Amniotic stem cell (primary cell): ENCODE data around the gene ADCY7.

ENCODE experiments used
- DNase-seq: peaks from one replicate; lab custom pipeline; 2025; lab: John Stamatoyannopoulos, UW

Gene ADCY7

DNA sequence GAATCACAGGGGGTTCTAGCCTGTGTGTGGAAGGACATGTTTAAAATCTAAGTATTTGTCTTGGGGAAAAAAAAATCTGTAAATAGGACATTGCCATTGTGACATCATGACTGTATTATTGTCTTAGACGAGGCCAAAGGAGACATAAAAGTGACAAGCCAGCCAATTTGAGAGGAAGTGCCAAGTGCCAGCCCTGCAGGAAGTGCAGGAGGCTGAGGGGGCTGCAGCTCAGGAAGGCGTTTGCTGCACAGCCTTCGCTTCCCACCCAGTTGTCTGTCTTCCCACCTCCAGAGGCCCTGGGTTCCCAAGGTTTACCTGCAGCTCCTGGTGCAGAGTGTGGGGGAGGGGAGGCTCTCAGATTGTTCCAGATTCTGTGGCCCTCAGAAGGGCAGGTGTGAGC, 1.3 kb downstream of the ADCY7 start:
- no peak for DNase-seq

DNA sequence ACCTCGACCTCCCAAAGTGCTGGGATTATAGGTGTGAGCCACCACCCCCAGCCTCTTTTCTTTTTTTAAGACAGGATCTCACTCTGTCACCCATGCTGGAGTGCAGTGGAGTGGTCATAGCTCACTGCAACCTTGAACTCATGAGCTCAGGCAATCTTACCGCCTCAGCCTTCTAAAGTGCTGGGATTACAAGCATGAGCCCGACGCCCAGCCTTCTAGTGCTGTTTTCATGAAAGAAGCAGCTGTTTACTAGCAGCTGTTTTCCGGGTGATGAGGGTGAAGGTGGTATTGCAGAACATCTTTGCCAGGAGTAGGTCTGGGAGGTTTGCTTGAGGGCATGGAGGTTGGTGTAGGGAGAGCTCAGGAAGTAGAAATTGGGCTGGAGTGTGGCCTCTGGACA, 2.0 kb downstream of the ADCY7 start:
- DNase-seq: no peak

DNA sequence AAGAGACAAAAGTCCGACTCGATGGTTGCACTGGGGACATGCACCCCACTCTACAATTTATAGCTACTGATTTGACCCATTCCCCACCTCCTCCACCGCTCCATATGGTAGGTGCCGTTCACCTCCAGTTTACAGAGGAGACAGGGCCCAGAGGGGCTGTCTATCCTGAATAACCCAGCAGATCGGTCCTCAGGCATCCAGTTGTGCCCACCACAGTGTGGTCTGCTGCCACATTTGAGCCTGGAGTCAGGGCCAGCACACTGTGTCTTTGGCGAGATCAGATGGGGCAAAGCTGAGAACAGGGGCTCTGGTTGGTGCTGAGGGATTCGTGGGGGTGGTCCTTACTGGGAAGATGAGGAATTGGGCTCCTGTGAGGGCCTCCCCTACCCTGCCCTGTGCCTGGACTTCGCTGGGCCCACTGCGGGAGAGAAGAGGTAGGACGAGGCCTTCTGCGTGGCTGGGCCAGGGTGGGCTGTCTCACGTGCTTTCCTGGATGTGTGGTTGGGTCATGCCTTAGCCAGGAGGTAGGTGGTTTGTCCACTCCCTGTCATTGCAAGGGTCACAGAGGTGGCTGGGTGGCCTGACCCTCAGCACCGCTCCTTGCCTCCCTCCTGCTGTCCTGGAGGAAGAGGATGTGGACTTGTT, 2.8 kb downstream of the ADCY7 start:
- no peak for DNase-seq

DNA sequence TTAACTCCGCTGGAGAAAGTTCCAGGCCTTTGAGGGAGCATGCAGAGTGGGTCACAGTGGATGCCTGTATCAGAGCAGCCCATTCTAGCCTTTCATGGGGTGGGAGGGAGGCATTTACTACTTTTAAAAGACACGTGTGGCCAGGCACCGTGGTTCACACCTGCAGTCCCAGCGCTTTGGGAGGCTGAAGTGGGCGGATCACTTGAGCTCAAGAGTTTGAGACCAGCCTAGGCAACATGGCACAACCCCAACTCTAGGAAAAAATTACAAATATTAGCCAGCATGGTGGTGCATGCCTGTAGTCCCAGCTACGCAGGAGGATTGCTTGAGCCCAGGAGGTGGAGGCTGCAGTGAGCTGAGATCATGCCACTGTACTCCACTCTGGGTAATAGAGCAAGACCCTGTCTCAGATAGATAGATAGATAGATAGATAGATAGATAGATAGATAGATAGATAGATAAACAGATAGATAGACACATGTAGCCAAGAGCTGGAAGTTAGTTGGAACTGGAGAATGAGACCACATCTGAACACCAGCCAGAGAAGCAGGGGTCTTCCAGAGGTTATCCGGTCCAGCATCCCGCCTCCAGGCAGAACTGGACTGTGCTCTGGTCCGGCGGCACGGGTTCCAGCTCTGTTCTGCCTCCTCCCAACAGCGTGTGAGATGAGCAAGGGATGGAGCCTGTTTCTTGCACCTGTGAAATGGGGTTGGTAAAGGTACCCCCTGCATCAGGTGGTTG, 3.6 kb downstream of the ADCY7 start:
- DNase-seq: no peak

DNA sequence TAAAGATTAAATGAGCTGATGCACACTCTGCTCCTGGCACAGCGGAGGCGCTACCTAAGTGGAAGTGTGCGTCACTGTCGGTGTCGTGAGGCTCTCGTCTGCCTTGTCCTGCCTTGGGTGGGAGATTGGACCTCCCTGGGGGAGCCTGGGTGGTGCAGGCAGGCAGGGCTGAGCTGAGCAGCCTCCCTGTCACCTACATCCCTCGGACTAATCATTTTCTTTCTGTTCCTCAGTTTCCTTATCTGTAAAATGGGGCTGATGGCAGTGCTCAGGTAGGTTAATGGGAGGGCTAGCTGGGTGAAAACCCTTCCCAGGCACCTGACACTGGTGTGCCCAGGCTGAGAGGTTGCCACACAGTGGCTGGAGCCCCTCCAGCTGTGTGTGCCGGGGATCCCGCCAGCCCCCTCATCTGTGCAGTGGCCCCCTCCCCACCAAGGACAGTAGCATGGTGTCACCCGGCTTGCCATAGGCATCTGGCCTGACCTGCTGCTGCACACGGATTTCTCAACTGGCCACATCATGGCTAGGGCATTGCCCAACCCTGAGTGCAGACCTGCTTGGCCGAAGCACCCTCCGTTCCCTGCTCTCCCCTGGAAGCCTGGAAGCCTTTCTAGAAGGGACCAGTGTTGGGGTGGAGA, 4.3 kb downstream of the ADCY7 start:
- DNase-seq: no peak

DNA sequence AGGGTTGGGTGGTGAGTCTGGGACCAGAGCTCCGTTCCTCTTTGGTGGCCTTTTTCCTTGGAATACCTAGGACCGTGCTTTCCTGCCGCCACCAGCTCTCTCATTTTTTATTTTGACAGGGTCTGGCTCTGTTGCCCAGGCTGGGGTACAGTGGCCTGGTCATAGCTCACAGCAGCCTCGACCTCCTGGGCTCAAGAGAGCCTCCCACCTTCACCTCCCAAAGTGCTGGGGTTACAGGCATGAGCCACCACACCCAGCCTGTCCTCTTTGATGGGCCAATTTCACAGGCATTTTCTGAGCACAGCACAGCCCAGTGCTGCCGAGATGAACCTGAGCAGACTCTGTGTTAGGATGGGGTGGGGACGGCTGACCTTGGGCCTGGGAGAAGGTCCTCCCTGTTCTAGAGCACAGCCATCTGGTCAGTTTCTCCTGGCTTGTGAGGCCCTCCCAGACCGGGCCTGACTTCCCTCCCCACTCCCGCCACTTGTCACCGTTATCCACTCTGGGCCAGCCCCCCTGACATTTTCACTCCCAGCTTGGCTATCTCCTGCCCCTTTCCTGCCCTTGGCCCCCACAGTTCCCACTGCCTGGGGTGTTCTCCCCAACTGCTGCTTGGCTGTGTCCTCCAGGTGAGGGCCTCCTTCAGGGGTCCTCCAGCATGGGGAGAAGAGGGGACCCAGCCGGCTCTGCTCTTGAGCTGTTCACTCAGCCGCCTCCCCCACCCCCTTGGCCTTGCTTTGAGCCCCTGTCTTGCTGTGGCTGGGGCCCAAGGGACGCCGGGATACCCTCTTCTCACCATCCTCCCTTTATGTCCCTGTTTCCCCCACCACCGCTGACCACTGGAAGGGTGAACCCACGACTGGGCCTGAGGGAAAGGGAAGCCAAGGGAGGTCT, 5.0 kb downstream of the ADCY7 start:
- DNase-seq: no peak

DNA sequence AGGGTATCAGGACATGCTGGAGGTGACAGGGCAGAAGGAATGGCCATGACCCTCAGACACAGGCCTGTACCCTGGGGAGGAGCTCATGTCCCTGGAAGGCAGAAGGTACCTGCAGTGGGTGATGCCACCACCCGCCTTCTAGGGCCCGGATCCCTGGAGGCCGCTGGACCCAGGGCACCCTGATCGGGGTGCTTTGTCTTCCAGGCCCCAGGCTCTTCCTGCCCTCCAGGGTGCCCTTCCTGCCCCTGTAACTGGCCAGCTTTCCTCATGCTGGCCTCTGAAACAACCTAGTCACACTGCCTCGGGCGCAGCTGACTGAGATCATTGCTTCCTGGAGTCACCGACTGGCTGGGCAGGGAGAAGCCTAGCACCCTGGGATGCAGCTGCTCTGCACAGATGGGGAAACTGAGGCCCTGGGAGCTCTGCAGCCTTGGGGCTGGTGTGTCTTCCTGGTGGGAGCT, 5.8 kb downstream of the ADCY7 start:
- no peak for DNase-seq

DNA sequence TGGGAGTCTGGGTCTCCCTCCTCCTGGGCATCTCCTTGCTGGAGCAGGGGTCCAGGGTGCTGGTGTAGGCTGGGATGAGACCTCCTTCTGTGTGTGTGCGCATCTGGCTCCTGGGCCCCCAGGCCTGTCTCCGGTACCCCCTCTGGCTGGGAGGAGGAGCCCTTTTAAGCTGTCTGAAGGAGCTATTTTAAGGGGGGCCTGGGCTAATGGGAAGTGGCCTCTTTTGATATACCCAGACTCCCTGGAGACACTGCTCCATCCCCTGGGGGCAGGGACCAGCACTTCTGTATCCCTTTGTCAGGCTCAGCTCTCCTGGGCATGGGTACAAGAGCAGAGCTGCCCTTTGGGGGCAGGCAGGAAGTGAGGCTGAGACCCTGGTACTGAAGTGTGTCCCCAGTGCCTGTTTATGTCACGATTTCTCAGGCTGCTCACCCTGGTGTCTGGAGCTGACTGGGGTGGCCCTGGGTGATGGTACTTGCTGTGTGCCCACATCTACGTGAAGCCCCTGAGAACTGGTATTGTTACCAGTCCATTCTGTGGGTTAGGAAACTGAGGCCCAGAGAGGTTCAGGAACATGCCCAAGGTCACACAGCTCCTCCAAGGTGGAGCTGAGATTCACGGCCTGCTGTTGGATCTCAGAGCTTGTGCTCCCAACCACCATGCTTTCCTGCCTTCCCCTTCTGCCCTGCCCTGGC, 6.5 kb downstream of the ADCY7 start:
- no peak for DNase-seq

DNA sequence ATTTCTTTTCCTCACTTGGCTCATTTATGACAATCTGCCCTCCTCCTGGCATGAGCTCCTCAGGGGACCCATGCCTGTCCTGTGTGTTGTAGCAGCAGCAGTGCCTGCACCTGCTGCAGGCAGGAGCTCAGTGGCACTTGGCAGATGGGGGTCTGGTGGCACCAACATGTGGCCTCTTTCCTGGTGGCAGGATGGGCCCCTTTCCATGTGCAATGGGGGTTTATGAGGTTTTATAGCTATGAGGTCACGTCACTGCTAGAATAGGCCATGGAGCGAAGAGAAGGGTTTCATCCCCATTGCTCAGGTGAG, 7.0 kb downstream of the ADCY7 start:
- no peak for DNase-seq

DNA sequence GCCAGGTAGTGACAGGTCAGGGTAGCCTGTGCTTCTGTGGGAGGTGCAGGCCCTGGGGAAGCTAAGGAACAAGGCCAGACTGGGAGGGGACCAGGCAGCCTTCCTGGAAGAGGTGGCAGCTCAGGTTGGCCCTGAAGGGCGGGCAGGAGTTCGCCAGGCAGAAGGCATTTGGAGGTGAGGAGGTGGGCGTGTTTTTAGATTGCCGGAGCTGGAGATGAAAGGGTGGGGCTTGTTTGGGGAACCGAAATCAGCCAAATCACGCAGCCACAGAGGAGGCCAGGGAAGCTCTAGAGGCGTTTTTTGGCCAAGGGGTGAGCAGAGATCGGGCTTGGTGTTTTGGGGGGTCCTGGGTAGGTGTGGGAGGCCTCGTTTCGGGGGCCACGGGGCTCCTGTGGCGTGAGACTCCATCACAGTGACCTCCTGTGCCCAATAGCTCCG, 7.6 kb downstream of the ADCY7 start:
- DNase-seq: no peak

DNA sequence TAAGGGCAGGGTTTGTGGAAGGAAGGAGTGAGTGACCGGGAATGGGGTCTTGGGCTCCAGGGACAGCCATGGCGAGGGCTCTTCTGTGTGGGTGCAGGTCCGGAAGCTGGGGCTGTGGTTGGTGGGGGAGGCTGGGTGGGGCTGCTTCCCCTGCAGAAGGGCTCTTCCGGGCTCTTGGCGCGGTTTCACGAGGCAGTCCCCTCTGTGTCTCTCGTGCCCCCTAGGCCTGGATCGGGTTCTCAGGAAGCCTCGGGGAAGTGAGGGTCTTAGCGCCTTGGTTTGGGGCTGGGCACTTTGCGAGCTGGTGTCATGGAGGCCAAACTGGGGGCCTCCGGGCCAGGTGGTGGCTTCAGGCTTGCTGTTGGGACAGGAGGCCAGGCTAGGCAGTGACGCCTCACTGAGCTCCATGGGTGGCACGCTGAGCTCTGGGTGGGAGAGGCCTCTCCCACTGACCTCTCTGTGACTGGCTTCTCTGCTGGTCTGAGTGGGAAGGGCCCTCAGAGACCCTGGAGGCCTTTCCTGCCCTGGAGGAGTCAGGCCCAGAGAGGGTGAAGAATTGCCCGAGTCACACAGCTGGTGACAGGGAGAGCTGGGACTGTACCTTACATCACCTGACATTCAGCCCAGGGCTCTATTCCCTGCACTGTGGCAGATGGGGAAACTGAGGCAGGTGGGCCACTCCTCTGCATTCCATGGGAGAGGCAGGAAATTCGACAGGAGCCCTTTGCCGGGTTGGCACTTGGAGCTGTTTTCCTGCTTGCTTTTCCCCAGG, 8.2 kb downstream of the ADCY7 start:
- DNase-seq: no peak

DNA sequence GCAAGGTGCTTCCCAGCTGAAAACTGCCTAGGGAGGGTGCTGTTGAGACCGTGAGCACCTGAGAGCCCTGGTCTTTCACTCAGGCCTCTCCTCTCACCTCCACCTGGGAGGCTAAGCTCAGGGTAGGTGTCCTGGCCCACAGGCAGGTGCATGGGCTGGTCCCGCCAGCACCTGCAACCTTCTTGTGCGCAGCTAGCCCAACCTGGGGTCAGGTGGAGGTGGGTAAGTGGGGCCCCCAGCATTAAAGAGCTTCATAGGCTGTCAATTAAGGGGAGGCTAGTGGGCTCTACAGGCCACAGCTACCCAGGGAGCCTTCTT, 8.7 kb downstream of the ADCY7 start:
- no peak for DNase-seq

DNA sequence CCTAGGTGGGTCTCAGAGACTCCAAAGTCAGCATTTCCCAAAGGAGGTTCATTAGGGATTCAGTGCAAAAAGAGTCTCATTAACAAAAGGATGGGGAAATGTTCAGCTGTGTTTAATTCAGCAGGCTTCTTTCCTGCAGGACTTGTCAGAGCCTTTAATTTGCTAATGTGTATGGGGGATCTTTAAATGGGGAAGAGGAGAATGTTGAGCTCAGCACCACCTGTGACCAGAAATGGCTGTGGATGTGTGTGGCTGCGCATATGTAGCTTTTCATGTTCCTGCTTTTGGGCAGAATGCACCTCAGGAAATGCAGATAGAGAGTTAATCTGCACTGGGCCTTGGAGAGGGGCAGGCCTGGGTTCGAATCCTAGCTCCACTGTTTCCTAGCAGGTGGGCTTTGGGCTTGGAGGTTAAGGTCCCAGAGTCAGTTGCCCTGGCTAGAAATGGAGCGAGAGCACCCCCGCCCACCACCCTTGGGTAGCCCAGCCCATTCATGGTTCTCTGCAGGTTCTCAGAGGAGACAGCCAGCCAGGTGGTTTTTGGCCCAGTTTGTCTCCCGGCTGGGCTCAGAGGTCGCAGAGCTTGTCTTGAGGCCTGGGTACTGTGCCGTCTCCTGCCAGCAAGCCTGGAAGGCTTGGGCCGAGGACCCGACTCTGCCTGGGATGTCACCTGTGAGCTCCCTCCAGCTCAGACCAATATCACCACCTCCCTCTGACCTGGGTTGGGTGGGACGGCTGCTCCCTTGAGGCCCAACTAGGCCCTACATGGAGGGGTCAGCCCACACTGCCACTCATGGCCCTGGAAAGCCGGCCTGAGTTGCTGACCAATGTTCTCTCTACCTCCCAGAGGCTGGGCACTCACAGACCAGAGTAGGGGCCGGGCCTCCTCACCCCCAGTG, 9.3 kb downstream of the ADCY7 start:
- no peak for DNase-seq

DNA sequence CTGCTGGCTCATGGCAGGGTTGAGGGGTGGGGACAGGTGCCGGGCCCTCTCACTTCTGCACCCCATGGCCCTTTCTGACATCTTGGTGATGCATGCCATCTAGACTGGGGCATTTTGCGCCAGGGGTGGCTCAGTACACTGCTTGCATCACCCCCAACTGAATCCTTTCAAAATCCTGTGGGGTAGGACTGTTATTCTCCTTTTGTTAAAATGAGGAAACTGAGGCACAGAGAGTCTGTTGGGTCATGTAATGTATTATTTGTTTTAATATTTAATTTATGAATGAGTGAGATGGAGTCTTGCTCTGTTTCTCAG, 9.9 kb downstream of the ADCY7 start:
- DNase-seq: no peak

DNA sequence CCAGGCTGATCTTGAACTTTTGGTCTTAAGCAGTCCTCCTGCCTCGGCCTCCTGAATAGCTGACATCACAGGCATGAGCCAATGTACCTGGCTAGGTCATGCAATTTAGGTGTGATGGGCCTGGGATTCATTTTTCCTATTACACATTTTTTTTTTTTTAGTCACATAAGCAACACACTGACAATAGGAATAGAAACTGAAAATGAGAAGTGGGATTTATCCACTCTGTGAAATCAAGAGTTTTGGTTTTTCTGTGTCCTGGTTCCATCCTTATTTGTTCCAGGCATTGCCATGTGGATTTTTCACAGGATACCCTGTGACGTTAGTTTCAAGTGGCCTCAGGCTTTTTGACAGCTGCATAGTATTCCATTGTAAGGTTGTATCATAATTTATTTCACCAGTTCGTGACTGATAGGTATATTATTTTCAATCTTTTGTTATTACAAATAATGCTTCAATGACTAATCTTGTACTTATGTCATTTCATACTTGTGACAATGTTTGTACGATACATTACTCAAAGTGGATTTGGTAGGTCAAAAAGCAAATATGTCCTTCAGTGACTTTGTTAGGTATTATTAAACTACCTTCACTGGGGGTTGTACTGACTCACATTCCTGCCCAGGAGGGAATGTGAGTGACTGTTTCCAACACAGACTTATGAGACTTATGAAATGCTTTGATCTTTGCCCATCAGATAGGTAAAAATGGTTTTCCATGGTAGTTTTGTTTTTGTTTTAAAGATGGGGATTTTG, 10.6 kb downstream of the ADCY7 start:
- DNase-seq: no peak

DNA sequence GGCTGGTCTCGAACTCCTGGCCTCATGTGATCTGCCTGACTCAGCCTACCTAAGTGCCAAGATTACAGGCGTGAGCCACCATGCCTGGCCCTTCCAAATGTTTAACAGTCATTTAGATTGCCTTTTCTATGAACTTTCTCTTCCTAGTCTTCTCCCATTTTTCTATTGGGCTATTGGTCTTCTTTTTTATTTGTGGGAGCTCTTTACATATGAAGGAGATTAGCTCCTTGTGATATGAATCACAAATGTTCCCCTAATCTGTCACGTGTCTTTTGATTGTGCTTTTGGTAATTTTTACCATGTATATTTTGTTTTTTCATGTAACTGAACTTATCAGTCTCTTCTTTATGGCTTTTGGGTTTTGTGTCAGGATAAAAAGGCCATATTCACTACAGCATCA, 11.9 kb downstream of the ADCY7 start:
- no peak for DNase-seq

DNA sequence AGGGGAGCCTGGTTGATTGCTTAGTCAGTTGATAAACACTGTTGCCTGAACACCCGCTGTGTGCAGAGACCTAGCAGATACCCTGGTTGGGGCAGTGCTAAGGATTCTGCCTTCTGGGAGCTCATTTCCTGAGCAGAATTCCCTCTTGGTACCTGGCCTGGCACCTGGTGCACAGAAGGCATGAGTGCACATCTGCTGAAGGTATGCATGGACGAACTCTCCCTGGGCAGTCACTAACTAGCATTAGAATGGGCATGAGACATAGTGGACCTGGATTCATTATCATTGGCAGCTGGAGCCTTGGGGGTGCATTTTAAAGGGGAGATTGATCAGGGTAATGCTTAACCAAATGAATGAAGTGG, 13.1 kb downstream of the ADCY7 start:
- DNase-seq: no peak

DNA sequence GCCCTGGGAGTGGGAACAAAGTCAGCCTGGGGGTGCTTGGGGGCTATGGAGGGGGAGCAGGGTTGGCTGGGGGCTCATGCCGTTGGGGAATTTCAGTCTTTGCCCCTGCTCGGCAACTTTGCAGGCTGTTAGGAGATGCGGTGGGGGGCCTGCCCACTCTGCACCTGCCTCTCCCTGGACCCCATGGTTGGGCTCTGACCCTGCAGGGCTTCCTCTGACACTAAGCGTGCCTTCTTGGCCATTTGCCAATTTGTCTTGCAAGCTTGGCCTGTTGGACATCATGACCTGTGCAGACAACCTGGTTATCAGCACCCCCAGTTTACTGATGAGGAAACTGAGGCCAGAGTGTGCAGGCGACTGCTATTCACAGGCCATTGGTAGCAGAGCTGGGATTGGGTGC, 14.6 kb downstream of the ADCY7 start:
- no peak for DNase-seq

DNA sequence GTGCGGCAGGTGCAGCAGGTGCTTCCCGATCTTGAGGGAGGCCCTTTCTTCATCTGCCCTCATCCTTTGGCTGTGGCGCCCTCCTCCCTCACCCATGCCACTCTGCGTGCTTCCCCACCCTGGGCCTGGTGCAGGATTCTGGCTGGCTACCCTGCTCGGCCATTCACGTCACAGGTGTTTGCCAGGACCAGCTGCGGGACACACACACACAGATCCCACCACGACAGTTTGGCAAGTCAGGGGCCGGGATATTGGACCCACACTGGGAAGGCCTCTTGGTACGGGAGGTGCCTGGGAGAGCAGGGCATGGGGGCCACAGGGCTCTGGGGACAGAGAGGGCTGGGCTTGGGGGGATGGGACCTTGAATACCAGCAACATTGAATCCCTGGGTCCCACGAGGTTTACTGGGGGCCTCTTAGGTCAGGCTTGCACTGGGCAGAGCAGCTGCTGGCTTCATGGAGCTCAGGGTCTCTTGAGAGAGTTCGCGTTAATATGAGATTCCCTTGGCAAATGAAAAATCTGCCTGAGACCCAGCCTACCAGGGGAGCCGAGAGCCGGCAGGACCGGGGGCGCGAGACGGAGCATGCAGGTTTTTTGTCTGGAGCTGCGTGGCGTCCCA, 15.1 kb downstream of the ADCY7 start:
- no peak for DNase-seq
